GM18508 (cell line): ENCODE results near the gene COL4A1.

Source experiments
- ATAC-seq: cut with Tn5 transposase; IDR thresholded peaks from one replicate; pipeline ENCODE4 v1.9.1; 2021; ENCODE audit warnings: moderate number of reproducible peaks; ENCODE audit not compliant: insufficient read depth, unreplicated experiment

Gene COL4A1

GRCh38 chr13:110298505-110299282 lies 8.3 kb downstream of the COL4A1 start:
- ATAC-seq: no peak

DNA sequence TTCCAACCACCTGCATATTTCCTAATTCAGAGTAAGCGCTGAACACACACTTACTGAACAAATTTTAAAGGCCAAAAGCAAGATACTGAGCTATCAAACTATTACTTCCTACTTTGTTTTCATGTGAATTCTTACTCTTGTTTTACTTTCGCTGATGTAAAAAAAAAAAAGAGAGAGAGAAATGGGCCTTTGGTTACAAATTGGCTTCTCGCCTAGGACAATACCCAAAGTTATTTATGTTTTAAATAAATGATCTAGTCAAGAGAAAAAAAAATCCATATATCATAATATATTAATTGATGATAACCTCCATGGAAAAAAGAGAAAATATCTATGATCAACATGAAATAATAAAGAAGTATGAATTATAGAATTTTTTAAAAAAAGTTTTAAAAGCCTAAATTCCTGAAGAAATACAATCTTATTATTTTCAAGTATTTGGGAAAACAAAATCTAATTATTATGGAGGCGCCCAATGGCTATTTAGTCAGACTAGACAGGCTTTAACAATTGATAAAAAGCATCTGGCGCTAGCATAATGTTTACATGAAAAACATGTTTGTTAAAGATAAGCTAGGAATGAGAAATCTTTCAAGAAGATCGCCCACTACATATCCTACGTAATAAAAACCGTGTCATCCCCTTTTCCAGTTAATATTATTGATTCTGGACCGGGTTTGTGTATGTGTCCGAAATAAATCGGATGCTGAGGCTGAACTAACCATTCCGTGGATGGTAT lies 9.0 kb downstream of the COL4A1 start:
- ATAC-seq: no peak

- no peak for ATAC-seq
Measured at GRCh38 chr13:110297011-110297410, 9.9 kb downstream of the COL4A1 start.

GRCh38 chr13:110294622-110295021 lies 12.3 kb downstream of the COL4A1 start:
- no peak for ATAC-seq

DNA sequence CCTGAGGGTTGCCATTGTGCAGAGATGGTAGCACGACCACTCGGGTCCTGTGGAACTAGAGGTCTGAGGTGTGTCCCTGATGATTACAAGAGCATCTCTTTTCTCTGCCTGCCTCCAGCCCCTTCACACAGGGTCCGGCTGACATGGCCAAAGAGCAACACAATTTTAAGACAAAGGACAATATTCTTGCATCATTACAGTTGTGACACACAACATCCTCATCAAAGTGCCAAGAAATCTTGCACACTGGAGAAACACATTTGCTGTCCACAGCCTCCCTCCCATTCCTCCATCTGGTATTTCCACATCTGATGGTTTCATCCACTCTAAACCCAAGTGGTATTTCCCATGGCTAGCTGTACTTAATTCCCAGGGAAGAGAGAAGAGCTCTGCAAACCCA lies 12.8 kb downstream of the COL4A1 start:
- ATAC-seq: no peak

DNA sequence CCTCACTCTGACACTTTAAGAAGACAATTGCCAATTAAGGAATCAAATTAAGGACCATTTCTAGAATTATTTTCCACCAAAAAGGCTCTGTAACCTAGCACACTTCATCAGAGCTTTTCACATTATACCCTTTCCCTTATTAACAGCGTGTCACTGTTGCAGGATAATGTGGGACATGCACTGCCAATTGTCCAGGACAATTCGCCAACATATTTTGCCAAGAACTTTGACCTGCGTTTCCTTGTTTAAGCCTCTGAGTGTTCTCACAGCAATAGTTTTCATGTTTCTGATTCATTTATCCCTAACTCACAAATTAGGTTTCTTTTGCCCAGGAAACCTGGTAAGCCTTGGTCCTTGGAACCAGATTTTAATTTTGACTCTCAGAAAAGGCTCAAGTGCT lies 13.3 kb downstream of the COL4A1 start:
- ATAC-seq: no peak

DNA sequence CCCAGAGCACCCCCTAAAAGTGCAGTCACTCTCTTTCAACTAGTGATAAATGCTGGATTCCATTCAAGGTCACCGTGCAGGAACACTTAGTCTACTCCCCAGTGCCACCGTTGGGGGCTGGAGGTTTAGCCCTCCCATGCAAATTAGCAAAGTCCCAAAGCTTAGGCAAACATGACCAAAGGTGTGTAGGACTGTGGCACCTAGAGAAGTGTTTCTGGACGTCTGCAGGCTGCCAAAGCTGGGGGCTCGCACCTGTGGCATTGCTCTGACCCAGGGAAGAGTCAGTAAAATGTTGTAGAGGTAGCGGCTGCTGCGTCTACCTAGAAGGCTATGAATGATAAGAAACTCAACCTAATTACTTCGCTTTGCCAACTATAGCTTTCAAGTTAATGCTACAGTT lies 13.9 kb downstream of the COL4A1 start:
- no peak for ATAC-seq

DNA sequence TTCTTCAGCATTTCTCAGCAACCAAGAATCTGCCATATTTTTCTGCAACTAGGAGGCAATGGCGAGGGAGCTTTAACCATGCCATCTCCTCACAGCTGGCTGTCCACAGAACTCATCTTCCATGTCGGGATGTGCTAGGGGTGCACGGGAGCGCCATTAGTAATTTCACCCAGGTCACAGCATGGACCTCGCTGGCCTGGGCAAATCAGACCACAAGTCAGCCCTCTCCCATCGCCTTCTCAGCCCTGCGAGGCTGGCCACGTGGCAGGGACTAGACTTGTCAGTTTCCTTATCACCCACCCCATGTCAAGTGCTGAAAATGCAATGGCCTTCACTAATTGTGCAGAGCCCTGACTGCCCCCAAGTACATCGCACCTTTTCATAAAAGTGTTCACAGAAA lies 15.7 kb downstream of the COL4A1 start:
- no peak for ATAC-seq

DNA sequence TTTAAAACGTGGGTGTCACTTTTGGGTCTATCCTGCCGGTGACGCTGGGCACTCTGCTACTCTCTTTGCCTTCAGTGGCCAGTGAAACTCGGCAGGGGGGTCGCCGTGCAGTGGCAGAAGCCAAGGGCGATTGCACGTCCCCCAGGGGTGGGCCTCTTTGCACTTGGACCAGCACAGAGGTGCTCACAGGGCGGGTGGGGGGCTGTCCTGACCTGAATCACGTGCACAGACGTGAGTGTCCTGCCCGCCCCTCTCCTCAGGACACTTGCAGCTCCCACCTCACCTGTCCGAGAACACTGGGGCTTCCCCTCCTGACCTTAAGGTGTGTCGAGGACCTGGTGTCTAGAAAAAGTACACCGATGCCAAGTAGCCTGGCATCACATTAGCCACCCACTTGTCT lies 16.1 kb downstream of the COL4A1 start:
- no peak for ATAC-seq

- no peak for ATAC-seq
Measured at GRCh38 chr13:110290153-110290552, 16.8 kb downstream of the COL4A1 start.

DNA sequence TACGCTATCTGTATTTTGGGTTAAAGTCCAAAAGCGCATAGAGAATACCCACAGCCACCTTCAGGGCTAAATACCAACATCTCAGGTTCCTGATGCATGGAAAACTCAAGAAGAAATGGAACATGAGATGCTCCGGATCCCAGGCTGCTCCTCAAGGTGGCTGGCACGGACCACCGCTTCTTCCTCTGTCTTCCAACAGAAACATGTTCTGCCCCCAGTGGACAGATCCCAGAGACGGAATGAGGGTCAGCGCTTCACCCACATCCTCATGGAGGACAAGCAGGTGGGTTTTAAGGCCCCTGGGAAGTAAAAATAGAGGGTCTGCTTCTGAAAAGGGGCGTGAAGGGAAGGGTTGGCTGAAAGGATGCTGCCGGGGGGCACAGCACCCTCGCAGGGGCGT lies 17.3 kb downstream of the COL4A1 start:
- no peak for ATAC-seq

DNA sequence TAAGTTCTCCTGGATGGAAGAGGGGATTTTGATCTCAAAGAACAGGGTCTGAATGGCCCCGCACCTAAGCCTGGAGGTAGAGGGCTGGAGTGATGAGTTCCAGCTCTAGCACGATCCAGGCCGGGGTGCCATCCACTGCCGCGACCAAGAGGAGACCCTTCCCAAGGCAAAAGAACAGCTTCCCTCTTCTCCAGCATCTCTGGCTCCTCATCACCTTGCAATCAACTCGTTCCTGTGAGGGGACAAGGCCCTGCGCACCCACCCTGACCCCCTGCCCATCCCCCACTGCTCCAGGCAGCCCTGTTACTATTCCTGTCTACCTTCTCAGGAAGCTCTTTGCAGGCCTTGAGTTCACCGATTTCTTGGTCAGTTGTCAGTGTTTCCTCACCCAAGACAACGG lies 17.8 kb downstream of the COL4A1 start:
- no peak for ATAC-seq

- ATAC-seq: no peak
Measured at GRCh38 chr13:110286833-110287819, 19.8 kb downstream of the COL4A1 start.

DNA sequence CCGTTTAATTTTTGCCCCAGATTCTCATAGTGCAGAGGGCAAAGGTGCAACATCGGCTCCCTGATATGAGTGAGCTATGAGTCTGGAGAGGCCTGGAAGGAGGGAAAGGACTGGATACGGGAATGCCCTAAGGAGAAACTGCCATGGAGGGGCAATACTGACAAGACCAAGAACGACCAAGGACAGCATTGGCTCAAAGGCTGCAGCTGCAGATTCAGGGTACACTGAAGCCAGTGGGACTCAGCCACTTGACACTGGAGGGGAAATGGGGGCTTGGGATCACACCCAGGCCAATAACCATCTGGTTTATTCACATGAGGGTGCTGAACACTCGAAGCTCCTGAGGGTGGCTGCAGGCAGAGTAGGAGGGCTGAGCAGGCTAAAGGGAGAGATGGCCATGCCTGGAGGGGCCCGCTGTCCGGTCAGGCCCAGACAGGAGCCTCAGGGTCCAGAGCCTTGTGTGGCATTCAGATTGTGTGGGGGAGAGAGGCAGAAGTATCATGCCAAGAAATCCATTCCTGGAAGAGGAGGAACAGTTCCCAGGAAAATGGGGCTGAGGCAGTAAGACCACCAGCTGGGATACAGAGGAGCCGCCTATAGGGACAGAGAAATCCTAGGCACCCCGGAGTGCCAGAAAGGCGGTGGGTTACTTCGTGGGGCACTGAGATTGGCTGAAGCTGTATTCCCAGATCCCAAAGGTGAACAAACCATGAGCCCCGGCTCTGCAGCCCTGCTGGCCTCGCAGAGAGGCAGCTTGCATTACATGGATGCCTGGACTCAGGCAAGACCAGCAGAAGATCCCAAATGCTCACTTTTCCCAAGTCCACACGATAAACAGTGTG lies 20.7 kb downstream of the COL4A1 start:
- ATAC-seq: no peak

- ATAC-seq: no peak
Measured at GRCh38 chr13:110284779-110285484, 22.0 kb downstream of the COL4A1 start.

GRCh38 chr13:110283736-110284517 lies 23.0 kb downstream of the COL4A1 start:
- ATAC-seq: no peak

DNA sequence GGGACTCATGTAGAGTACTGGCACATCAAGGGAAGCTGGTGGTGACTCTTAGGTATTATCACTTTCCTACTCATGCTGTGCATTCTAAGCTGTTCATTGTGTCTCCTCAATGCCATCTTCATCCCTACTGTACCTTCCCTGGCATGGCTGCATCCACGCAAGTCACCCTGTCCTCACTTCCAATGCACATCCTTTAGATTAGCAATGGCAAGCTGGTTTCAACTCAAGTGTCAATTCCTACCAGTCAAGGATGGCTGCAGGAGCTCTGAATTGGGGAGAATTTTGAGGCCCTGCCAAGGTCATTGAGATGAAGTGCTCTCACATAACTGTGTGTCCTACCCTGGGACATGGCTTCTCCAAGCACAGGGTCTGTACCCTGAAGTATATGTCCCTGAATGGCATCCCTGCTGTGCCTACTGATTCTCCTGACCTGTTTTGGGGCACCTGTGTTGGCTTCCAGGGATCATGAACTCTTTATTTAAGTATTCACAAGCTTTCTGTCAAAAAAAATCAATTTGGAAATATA lies 24.6 kb downstream of the COL4A1 start:
- no peak for ATAC-seq

GRCh38 chr13:110281736-110282135 lies 25.2 kb downstream of the COL4A1 start:
- no peak for ATAC-seq
